SHP77 (cell line): Measurements from ENCODE around the gene CLINT1.
"Not testable (repeated sequence)": the region's sequence is repeated elsewhere in the genome, so short reads cannot be mapped to it uniquely, and the experiment has no call there.

ENCODE experiments used
- DNase-seq, 2 experiments: peaks; one replicate each; lab custom pipeline; 2025; lab: John Stamatoyannopoulos, UW

CLINT1 gene

DNA sequence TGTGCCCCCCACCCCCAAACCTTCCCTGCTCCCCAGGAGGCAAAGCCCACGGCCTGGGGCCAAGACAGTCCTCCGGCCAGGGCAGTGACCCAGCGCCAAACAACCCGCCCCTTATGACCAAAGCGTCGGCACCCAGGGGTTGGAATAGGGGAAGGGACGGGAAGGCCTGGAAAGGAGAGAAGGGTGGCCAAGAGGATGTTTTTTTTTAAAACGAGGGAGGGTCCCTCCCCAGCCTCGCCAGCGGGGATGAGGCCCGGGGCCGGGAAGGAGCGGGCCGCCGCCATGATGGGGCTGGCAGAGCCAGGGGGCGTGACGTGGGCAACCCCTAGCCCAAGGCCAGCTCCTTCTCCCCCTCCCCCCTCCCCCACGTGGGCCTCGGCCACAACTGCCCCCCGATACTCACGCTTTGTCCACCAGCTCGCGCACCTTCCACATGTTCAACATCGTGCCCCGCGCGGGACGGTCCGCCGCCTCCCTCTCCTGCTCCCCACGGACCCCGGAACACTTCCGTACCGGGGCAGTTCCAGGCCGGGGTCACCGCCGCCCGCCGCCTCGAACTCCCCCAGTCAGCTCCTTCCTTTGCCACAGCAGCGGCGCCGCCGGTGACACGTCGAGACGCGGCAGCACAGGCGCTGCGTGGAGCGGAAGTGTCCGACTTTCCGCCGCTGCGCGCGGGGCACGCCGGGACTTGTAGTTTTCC, at the start of gene CLINT1:
CLINT1 (minus strand) TSS at position 619 of the 700 bp plus-strand sequence; CDS start at position 444, 175 bp downstream.
- DNase-seq: peak; percentile 67 to 88

DNA sequence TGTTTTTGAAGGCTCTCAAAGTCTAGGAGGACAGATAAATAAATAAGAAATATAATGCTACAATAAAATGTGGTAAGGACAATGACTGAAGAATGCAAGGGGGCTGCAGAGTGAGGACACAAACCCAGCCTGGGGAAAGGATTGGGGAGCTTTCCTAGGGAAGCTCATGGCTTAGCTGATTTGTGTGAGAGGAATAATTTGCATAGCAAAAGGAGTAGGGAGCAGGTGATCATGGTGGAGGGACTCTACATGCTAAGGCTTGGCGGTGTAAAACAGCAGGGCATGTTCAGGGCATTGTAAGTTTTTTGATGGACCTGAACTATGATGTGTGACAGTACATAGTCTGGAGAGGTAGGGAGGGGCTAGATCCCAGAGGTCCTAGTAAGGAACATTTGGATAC, 49.5 kb upstream of the CLINT1 start:
- no peak for DNase-seq

DNA sequence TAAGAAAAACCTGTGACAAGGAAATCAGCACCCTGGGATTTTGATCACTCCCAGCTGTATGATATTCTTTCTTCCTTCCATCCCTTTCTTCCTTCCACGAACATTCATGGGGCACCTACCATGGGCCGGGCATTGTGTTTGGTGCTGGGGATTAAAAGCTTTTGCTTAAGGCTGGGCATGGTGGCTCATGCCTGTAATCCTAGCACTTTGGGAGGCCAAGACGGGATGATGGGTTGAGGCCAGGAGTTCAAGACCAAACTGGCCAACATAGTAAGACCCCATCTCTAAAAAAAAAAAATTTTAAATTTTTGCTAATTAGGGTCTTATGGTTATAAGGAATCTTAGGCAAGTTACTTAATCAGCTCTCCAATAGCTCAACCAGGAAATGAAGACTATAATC, 48.5 kb upstream of the CLINT1 start:
- DNase-seq: no peak

DNA sequence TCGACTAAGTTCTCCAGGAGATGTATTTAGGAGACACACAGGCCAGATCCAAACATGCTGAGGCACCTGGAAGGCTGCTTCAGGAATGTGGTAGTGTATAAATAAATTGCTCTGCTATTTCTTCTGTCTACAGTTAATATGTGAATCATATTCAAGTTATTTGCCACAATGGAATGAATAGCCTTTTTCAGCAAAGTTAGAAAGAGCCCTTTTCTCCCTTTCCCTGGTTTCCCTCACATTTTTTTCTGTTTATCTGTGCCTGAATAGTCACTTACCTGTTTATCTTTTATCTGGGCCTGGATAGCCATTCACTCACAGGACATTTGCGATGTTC, 44.1 kb upstream of the CLINT1 start:
- no peak for DNase-seq

DNA sequence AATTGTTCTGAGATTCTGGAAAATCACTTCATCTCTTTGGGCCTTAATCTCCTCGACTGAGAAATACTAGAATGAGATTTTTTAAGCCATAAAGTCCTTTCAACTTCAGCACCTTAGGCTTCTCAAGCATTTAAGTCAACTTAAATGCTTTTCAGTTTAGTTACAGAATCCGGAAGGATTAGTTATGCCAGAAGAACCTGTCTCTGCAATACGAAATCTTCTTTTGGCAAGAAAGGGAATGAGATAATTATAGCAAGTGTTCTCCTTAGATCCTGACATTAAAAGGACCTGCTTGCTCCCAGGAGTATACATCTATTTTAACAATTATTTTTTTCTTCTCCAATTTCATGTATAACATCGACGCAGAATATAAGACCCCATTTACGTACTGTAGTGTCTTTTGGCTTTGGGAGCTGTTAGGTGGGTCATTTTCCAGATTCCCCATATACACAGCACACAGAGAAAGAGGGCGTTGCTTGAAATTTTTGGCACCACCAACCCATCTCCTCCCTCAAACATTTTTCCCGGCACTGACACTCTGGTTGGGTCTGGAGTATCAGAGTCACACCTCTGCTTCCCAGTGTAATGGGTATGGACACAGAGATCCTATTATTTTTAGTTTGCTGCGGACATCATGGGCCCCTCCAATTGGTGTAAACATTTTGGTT, 43.6 kb upstream of the CLINT1 start:
- no peak for DNase-seq

DNA sequence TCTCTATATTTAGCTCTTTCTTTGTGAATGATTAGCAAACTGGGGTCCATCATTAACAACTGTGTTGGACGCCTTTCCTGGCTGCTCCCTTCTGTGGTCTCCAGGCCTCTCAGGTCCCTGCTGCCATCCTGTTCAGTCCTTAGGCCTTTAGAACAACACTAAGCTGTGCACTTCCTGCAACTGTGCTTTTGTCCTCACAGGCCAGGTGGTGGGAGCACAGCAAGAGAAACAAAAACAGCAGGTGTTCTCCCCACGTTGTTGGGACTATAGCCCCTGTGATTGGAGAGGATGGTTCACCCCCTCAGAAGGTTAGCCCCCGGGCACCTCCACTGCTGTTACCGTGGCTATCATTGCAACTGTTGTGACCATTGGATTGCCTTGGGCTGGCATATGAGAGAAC, 41.7 kb upstream of the CLINT1 start:
- peak; percentile 70 to 82 for DNase-seq

DNA sequence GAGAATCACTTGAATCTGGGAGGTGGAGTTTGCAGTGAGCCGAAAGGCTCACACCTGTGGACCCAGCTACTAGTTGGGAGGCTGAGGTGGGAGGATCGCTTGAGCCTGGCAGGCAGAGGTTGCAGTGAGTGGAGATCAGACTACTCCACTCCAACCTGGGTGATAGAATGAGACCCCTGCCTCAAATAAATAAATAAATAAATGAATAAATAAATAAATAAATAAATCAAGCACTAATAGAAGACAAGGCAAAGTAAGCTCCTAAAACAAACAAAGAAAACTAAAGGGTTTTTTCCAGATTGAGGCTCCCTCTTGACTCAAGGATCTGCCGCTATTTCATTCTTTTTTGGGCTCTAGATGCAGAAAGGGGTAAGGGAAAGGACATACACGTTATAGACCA, 34.7 kb upstream of the CLINT1 start:
- no peak for DNase-seq

DNA sequence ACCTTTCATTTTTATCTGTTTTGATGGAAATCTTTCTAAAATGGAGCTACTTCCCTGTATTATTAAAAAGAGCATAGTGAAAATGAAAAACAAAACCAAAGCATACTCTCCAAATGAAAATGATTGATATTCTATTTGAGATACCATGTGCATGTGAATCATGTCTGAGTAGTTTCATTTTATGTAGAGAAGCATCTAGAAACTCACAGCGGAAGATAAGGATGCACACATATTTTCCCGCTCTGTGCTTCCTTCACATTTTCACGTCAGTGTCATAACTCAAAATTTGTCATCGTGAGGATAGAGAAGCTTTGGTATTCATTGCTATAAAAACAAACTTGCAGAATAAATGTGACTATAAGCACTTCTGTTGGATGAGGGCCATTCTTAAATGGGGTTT, 34.0 kb upstream of the CLINT1 start:
- no peak for DNase-seq

DNA sequence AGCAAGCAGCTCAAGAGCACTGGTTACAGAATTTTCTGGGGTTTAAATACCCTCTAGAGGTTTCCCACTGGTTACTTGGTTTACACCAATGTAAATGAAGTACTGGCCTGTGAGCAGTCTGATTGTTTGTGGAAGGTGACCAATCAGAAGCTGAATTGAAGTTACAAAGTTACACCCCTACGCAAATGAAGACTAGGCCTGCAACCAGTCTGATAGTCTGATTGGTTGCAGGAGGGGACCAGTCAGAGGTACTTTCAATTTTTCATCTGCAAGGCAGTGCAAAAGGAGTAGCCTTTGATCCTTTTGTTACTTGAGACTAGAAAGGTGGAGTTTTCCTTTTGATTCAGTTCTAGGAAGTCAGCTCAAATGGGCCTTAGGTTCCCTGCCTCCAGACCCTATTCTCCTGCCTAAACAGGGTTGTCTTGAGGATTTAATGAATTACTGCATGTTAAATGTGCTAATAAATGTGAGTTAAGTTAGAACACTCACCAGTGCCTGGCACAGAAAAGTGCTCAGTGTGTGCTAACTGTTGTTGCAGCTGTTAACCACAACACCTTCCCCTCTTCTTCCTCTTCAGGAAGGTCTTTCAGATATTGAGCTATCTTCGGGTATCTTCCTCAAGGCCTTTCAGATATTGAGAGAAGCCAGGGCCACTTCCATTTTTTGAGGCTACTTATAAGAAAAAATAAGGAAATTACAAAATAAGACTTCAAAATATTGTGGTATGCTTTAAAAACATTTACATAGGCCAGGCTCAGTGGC, 32.1 kb upstream of the CLINT1 start:
- DNase-seq: no peak

DNA sequence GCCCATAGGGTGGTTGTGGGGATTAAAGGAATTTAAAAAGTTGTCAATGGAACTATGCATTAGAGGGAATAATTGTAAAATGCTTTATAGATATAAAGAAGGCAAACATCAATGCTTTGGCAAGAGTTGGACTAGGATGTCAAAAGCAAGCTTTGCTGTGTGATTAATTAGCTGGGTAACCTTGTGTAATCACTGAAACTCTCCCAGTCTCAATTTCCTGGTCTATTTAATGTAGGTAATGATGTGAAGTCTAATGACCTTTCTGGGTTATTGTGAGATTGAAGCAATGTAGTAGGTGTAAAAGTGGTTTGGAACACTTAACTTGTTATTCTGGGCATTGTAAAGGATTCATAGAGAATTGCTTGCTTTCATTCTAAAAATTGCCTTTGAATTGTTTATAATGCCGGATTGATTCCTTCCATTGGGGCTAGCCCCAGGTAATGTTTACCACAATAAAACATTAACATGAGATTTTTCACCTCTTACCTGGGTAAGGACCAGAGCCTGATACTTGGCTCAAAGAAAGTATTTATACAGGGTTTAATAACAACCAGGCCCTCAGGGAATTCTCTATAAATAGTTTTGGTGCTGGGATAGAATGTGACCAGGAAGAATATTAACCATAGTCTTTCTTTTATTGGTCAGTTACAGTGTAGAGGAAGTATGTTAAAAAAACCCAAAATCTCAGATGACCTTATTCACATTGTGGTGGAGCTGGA, 30.0 kb upstream of the CLINT1 start:
- DNase-seq: no peak

DNA sequence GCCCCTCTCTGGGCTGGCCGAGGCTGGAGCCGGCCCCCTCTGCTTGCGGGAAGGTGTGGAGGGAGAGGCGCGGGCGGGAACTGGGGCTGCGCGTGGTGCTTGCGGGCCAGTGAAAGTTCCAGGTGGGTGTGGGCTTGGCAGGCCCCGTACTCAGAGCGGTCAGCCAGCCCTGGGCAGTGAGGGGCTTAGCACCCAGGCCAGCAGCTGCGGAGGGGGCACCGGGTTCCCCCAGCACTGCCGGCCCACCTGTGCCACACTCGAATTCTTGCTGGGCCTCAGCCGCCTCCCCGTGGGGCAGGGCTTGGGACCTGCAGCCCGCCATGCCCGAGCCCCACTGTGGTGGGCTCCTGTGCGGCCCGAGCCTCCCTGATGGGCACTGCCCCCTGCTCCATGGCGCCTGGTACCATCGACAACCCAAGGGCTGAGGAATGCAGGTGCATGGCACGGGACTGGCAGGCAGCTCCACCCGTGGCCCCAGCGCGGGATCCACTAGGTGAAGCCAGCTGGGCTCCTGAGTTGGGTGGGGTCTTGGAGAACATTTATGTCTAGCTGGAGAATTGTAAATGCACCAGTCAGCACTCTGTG, 27.9 kb upstream of the CLINT1 start:
- no peak for DNase-seq

DNA sequence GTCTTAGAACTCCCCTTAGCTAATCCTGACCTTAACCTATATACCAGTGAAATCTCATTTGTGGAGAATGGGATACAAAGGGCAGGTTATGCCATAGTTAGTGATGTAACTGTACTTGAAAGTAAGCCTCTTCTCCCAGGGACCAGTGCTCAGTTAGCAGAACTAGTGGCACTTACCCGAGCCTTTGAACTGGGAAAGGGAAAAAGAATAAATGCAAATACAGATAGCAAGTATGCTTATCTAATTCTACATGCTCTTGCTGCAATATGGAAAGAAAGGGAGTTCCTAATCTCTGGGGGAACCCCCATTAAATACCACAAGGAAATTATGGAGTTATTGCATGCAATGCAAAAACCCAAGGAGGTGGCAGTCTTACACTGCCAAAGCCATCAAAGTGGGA, 26.1 kb upstream of the CLINT1 start:
- not testable (repeated sequence) for DNase-seq

DNA sequence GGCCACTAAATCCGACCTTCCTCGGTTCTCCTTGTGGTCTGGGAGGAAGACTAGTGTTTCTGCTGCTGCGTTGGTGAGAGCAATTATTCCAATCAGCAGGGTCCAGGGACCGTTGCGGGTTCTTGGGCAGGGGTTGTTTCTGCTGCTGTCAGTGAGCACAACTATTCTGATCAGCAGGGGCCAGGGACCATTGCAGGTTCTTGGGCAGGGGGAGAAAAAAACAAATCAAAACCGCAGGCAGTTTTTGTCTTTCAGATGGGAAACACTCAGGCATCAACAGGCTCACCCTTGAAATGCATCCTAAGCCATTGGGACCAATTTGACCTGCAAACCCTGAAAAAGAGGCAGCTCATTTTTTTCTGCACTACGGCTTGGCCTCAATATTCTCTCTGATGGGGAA, 22.6 kb upstream of the CLINT1 start:
- not testable (repeated sequence) for DNase-seq

DNA sequence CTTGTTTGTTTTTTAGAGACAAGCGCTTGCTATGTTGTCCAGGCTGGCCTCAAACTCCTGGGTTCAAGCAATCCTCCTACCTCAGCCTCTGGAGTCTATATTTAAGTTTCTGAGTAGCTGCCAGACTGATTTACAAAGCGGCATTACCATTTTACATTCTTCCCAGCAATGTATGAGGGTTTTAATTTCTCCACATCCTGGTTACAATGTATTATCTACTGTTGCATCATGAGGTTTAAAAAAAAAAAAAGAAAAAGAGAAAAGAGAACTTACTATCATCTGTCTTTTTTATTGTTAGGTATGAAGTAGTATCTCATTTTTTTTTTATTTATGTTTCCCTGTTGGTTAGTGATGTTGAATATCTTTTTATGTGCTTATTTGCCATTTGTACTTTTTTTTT, 18.9 kb upstream of the CLINT1 start:
- DNase-seq: no peak

DNA sequence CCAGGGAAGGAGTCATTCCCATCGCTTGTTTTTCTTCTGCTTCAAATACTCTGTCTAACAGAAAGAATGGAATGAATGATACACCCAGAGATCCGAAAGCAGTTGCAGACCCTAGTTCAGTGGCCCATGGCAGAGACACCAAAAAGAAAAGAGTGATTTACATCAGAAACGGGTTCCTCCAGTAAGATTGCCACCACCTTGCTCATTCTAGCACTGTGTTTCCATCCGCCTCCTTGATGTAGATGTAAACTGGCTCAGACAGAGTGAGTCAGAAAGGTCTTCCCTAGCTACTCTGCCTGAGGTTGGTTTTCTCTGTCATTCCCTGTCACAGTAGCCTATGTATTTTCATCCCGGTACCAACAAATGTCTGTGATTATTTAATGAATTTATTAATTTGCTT, 15.9 kb upstream of the CLINT1 start:
- DNase-seq: no peak

DNA sequence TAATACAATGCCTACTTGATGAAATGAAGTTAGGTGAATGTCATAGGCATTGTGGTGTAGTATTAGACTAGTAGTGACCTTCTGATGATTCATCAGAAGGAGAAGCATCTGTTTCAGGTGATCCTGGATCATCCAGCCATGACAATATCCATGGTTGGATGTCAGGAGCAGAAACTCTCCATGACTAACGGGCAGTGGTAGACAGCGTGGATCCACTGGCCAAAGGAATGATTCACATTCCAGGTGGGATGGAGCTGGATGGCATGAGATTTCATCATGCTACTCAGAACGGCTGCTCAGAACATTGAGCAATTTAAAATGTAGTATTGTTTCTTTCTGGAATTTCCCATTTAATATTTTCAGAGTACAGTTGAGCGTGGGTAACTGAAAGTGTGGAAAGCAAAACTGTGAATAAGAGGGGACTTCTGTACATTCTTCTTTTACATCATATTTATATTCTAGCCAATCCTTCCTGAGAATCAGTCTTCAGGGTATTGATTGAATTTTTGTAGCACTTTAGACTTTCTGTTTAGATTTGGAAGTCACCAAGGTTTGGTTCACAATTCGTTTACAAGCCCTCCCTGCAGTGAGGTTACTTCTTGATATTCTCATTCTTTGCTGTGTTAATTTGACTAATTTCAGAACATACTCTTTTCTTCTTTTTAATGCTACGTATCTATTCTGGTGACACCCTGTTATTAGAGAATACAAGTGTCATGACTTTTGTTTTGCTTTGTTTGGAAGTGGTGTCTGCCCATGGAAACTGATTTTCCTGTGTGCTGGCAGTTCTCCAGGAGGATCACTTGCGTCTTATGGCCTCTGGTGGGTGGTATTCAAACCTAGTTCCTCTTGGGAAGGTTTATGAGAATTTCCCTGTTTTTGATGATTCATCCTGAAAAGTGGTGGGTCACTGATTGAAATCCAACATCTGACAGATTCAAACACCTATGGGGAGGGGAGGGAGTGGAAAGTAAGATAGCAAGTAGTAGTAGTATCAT, 12.2 kb upstream of the CLINT1 start:
- DNase-seq: no peak

DNA sequence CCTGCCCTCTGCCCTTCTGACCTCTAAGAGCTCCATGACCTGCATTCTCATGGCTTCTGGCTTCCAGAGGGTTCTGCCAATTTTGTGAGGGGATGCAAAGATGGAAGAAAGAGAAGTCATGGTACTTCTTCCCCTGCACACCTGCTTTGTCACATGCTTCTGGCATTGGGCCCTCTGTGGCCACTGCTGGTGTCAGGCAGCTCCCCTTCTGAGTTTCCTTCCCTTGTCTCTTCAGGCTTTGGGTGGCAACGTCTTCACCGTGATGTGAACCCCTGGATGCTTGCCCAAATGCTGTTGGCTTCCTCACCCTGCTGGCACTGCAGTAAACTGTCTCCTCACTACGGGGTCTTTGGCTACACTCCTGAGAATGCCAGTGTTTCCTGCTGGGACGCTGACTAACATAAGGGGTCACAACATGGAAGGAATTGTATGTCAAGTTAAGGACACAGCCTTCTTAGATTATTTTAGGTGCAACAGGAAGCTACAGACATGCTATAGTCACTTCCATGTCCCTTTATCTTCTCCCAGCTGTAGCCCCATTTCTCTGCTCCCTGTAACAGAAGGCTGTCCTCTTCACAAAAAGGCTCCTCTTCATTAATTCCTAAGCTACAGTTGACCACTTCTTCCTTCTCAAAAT, 8.9 kb upstream of the CLINT1 start:
- DNase-seq: no peak

DNA sequence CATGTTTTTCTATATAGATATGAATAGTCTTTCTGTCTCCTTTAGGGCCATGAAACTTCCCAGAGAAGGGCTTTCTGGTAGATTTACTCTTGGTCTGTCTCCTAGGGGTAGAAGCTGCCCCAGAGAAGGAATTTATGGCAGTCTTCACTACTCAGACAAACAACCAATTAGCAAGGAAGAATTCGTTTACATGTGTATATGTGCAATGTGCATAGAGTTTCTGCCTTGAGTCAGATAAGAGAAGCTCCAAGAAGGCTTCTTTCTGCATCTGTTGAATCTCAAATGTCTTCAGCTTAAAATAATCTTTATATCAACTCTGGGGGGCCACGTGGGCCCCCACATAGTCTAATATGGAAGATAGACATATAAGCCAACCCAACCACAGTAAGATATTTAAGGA, 7.6 kb upstream of the CLINT1 start:
- no peak for DNase-seq

DNA sequence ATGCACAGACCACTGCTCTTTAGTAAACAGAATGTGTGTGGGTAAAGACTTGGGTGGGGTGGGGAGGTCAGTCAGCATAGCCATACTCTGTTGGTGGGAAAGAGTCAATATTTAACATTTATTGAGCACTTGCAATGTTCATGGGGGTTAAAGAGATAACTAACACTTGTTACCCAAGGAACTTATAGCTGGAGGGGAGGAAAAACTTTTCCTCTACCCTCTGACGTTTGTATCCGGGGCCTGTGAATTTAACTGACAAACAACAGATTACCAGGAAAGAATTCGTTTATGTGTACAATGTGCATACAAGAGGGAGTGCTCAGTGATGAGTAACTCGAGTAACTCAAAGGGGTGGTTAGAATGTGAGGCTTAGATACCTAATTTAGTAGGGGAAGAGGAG, 6.8 kb upstream of the CLINT1 start:
- no peak for DNase-seq

DNA sequence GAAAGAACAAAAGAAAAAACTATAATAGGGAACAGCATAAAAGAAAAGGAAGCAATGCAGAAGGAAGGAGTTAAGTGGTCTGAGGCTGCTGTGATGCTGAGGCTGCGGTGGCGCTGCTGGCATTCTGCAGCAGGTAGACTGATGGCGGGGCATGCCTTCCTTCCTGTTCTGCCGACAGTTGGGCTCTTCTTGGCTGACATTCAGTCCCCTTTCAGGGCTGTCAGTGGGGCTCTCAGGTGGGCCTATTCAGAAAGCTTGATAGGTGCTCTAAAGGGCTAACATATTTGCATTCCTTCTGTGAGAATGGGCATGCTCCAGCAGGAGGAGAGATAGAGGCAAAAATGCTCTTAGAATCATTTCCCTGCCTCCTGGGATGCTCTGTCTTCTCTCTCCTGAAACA, 5.1 kb upstream of the CLINT1 start:
- DNase-seq: no peak
